Measurements from ENCODE around the gene TSEN54.

The TSEN54 gene

DNA sequence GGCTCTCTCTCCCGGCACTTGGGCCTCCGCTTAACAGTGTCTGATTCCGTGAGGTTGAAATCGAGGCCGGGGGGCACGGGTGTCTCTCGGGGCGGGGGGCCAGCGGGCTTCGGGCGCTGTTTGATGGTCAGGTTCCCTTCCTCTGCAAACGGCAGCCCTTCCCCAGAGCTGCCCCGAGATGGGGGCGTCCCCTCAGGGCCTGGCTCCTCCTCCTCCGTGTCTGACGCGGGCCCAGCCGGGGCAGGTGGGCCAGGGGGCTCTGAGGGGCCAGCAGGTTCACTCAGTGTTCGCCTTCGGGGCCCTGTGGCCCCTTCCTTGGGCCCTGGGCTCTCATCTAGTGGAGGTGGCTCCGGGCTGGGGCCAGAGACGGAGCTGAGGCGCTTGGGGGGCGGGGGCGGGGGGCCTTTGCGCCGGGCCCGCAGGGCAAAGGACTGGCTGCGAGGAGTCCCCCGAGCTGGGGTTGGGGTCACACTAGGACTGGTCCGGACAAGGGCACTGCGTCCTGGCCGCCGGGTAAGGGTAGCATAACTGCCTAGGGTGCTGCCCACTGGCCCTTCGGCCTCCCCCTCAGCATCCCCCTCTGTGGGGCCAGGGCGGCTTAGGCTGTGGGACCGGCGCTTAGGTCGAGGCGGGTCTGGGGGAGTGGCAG lies 14.1 kb upstream of the TSEN54 start:
- no peak for TF ChIP-seq EZH2phosphoT487 (IDR thresholded peaks at IDR 0.05; ENCODE audit: borderline replicate concordance, low read length)
- TF ChIP-seq, protein P1, sequence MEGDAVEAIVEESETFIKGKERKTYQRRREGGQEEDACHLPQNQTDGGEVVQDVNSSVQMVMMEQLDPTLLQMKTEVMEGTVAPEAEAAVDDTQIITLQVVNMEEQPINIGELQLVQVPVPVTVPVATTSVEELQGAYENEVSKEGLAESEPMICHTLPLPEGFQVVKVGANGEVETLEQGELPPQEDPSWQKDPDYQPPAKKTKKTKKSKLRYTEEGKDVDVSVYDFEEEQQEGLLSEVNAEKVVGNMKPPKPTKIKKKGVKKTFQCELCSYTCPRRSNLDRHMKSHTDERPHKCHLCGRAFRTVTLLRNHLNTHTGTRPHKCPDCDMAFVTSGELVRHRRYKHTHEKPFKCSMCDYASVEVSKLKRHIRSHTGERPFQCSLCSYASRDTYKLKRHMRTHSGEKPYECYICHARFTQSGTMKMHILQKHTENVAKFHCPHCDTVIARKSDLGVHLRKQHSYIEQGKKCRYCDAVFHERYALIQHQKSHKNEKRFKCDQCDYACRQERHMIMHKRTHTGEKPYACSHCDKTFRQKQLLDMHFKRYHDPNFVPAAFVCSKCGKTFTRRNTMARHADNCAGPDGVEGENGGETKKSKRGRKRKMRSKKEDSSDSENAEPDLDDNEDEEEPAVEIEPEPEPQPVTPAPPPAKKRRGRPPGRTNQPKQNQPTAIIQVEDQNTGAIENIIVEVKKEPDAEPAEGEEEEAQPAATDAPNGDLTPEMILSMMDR (IDR thresholded peaks at IDR 0.05; ENCODE audit: low read depth, low read length, poor library complexity, severe bottlenecking): no peak
- no peaks in the 10 kb centered on the region for H3K79me2 ChIP-seq (ENCODE audit: control insufficient read depth, low read length)
- no peaks in the 10 kb centered on the region for H3K4me1 ChIP-seq (ENCODE audit: control insufficient read depth, low read length)
- H4K20me1 ChIP-seq (ENCODE audit: control insufficient read depth, insufficient read depth, low read depth, low read length): no peaks in the 10 kb centered on the region
- no peak overlapping the region for H3K4me2 ChIP-seq (ENCODE audit: low read length)
- no peaks in the 10 kb centered on the region for H3K9me3 ChIP-seq (ENCODE audit: control insufficient read depth, insufficient read depth, low read length)
- H3K36me3 ChIP-seq (ENCODE audit: control insufficient read depth, low read length): no peaks in the 10 kb centered on the region; the same call in 1 of the 2 replicates
- H3K9me2 ChIP-seq (replicated peaks; ENCODE audit: control insufficient read depth, low read length): no peaks in the 10 kb centered on the region
- no peaks in the 10 kb centered on the region for H3K27me3 ChIP-seq (ENCODE audit: control insufficient read depth, low read length)
- H3F3A ChIP-seq (ENCODE audit: control insufficient read depth, insufficient read depth): no peaks in the 10 kb centered on the region
- no peak overlapping the region for H3K27ac ChIP-seq (ENCODE audit: low read depth, low read length)
- H3K4me3 ChIP-seq (ENCODE audit: low read length): no peak overlapping the region

DNA sequence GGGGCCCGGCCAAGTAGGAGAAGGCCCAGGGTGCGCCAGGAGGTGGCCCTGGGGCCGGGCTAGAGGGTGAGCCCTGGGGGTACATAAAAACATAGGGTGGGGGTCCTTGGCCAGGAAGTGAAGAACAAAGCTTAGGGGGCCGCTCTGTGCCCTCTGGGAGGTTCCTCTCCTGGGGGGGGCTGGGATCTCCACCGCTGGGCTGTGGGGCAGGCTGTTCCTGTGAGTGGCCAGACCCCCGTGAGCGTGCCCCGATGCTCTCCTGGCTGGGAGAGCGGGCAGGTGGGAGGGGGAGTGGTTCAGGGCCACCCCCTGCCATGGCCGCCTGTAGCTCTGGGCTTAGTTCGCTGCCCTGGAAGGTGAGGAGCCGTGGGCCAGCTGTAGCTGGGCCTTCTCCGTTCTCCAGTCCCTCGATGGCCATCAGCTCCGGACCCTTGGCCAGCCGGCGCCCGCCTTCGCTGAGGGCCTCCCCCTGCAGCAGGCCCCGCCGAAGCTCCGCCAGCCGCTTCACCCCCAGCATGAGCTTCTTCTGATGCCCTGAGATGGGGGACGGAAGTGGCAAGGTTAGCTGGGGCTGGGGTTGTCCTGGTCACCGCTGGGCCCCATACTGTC lies 13.5 kb upstream of the TSEN54 start:
- Histone ChIP-seq H3K79me2 (ENCODE audit: control insufficient read depth, low read length) (no peaks in the 10 kb centered on the region), H3K4me1 (ENCODE audit: control insufficient read depth, low read length) (no peaks in the 10 kb centered on the region), H3K4me2 (ENCODE audit: low read length) (no peak overlapping the region), H4K20me1 (ENCODE audit: control insufficient read depth, insufficient read depth, low read depth, low read length) (no peaks in the 10 kb centered on the region), H3K4me3 (ENCODE audit: low read length) (no peak overlapping the region), H3K27me3 (ENCODE audit: control insufficient read depth, low read length) (no peaks in the 10 kb centered on the region), H3K9me2 (replicated peaks; ENCODE audit: control insufficient read depth, low read length) (no peaks in the 10 kb centered on the region), H3K36me3 (ENCODE audit: control insufficient read depth, low read length) (no peaks in the 10 kb centered on the region; the same call in 1 of the 2 replicates), H3K9me3 (ENCODE audit: control insufficient read depth, insufficient read depth, low read length) (no peaks in the 10 kb centered on the region), H3F3A (ENCODE audit: control insufficient read depth, insufficient read depth) (no peaks in the 10 kb centered on the region), H3K27ac (ENCODE audit: low read depth, low read length) (no peak overlapping the region)
- no peak for TF ChIP-seq EZH2phosphoT487 (IDR thresholded peaks at IDR 0.05; ENCODE audit: borderline replicate concordance, low read length)
- TF ChIP-seq, protein P1 (IDR thresholded peaks at IDR 0.05; ENCODE audit: low read depth, low read length, poor library complexity, severe bottlenecking): no peak

DNA sequence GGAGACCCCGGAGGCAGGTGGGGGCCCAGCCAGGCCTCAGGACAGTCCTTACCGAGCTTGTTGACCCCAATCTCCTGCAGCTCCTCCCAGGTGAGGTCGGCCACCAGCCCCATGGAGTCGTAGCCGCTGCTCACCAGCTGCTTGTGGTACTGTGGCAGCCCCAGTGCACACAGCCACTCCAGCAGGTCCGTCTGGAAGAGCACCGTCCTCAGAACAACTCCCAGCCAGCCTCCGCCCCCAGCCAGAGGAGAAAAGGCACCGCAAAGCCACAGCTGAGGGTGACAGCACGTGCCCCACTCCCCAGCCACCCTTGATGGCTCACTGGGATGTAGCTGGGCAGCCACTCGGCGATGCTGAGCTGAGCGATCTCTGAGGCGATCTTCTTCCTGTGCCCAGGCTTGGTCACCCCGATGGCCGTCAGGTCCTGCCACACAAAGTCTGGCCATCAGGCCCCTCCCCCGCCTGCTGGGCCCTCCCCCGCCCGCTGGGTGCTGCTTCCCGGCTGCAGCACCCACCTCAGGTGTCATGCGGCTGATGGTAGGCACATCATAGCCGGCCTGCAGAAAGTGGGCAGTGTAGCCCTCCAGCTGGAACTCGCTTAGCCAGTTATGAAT lies 12.9 kb upstream of the TSEN54 start:
- Histone ChIP-seq H3K9me2 (replicated peaks; ENCODE audit: control insufficient read depth, low read length) (no peaks in the 10 kb centered on the region), H4K20me1 (ENCODE audit: control insufficient read depth, insufficient read depth, low read depth, low read length) (no peaks in the 10 kb centered on the region), H3K36me3 (ENCODE audit: control insufficient read depth, low read length) (no peaks in the 10 kb centered on the region), H3F3A (ENCODE audit: control insufficient read depth, insufficient read depth) (no peaks in the 10 kb centered on the region), H3K4me2 (ENCODE audit: low read length) (no peak overlapping the region), H3K9me3 (ENCODE audit: control insufficient read depth, insufficient read depth, low read length) (no peaks in the 10 kb centered on the region), H3K4me3 (ENCODE audit: low read length) (no peak overlapping the region), H3K27me3 (ENCODE audit: control insufficient read depth, low read length) (no peaks in the 10 kb centered on the region), H3K27ac (ENCODE audit: low read depth, low read length) (no peak overlapping the region), H3K79me2 (ENCODE audit: control insufficient read depth, low read length) (no peaks in the 10 kb centered on the region), H3K4me1 (ENCODE audit: control insufficient read depth, low read length) (no peaks in the 10 kb centered on the region)
- TF ChIP-seq EZH2phosphoT487 (IDR thresholded peaks at IDR 0.05; ENCODE audit: borderline replicate concordance, low read length): no peak
- TF ChIP-seq, protein P1 (IDR thresholded peaks at IDR 0.05; ENCODE audit: low read depth, low read length, poor library complexity, severe bottlenecking): no peak
